Bronchus fibroblast of lung (primary cell): Measurements from ENCODE around the gene RIMKLB. TPM values are rescaled to one million over a fixed set of nuclear protein-coding genes. Genes with fewer than 3 reads are reported as not detected.

Experiments used
- total RNA-seq: library from RNA; depleted of rRNA; stranded (reverse); fragments of >200 nt; gene quantifications from 2 replicates; pipeline ENCODE4 v1.2.3, GENCODE V29; 2015

Gene RIMKLB
- 6.4 and 7.9 TPM in 2 replicates for total RNA-seq

GRCh38 chr12:8697476-8698131, at the start of gene RIMKLB:
RIMKLB (plus strand) TSS chr12:8697991; CDS start chr12:8713867, 15,876 bp downstream.

GRCh38 chr12:8662593-8662992, 35.2 kb upstream of the RIMKLB start, which contains the start of gene MFAP5:
MFAP5 (minus strand) TSS chr12:8662826; CDS start chr12:8662104, 722 bp downstream.

GRCh38 chr12:8822298-8822697, 124.5 kb downstream of the RIMKLB start, which contains the start of gene A2ML1:
A2ML1 (plus strand) TSS chr12:8822621; CDS start chr12:8822652, 31 bp downstream.

Other genes with a start within 250 kb of the RIMKLB start
- not detected in 2 replicates for gene CLEC6A, start 242.0 kb upstream of the RIMKLB start, total RNA-seq
- gene CLEC4D, start 184.5 kb upstream of the RIMKLB start, total RNA-seq: not detected in 2 replicates
- gene CLEC4E, start 157.1 kb upstream of the RIMKLB start, total RNA-seq: not detected in 2 replicates
- gene AICDA, start 85.1 kb upstream of the RIMKLB start, total RNA-seq: not detected in 2 replicates
- 0.67 and 1.8 TPM in 2 replicates for gene MFAP5, start 35.2 kb upstream of the RIMKLB start, total RNA-seq
- not detected in 2 replicates for gene A2ML1, start 124.6 kb downstream of the RIMKLB start, total RNA-seq
- 24.0 and 25.1 TPM in 2 replicates for gene PHC1, start 216.5 kb downstream of the RIMKLB start, total RNA-seq